Transverse colon (tissue), 4 donors: ENCODE data around the gene VAC14. TPM values are rescaled to one million over a fixed set of nuclear protein-coding genes. Genes with fewer than 3 reads are reported as not detected.
"Not testable (repeated sequence)": the region's sequence is repeated elsewhere in the genome, so short reads cannot be mapped to it uniquely, and the experiment has no call there.

Experiments used
- DNase-seq: peaks from one replicate; pipeline ENCODE4 v3.0.0-alpha.2; 2019
- H3K27ac ChIP-seq, 4 donors: fragments of 200-600 bp; sonication (generic); 2 replicates each; pipeline ENCODE4 v1.5.1; 2016 to 2018; ENCODE audit warnings: inconsistent platforms in 4 of 4
- H3K27me3 ChIP-seq: fragments of 200-600 bp; sonication (generic); 2 replicates; pipeline ENCODE4 v1.5.1; 2017; ENCODE audit warnings: inconsistent platforms
- H3K36me3 ChIP-seq, 4 donors: fragments of 200-600 bp; sonication (generic); 2 replicates each; pipeline ENCODE4 v1.5.1; 2017 to 2019; ENCODE audit warnings: inconsistent platforms in 4 of 4
- H3K4me1 ChIP-seq, 4 donors: fragments of 200-600 bp; sonication (generic); 2 replicates each; pipeline ENCODE4 v1.5.1; 2017 to 2020; ENCODE audit warnings: inconsistent platforms in 4 of 4
- H3K4me3 ChIP-seq, 4 donors: fragments of 200-600 bp; sonication (generic); 1 replicate in 1 of 4; 2 replicates in 3 of 4; pipeline versions ENCODE4 v1.5.1 to v1.6.1; 2017 to 2019; ENCODE audit warnings: inconsistent platforms in 4 of 4
- H3K9me3 ChIP-seq, 2 donors: fragments of 200-600 bp; sonication (generic); 2 replicates each; pipeline ENCODE4 v1.5.1; 2017 to 2019; ENCODE audit warnings: inconsistent platforms in 2 of 2
- CTCF ChIP-seq, 5 experiments: fragments of 200-600 bp in 3 of 5; fragments of 450-650 bp in 2 of 5; sonication (generic) in 3 of 5; IDR thresholded peaks; 1 replicate in 2 of 5; 2 replicates in 3 of 5; pipeline ENCODE4 v1.5.1; 2016 to 2017; ENCODE audit warnings: antibody characterized with exemption in 5 of 5, inconsistent platforms in 3 of 5, mild to moderate bottlenecking in 2 of 5, moderate library complexity in 1 of 5
- EP300 ChIP-seq: sonication (generic); formaldehyde crosslinking; IDR thresholded peaks from one replicate; pipeline ENCODE4 v1.6.1; 2017; ENCODE audit warnings: antibody characterized with exemption, low read depth
- POLR2A ChIP-seq: fragments of 450-650 bp; IDR thresholded peaks from one replicate; pipeline ENCODE4 v1.6.1; 2016; ENCODE audit warnings: antibody characterized with exemption, mild to moderate bottlenecking, moderate library complexity
- POLR2AphosphoS5 ChIP-seq, 3 donors: sonication (generic); formaldehyde crosslinking; IDR thresholded peaks; one replicate each; pipeline ENCODE4 v1.6.1; 2016; ENCODE audit warnings: antibody characterized with exemption in 3 of 3
- WGBS, 2 donors: methylation state at CpG; one replicate each; pipeline ENCODE4 v1.1.5; 2018; ENCODE audit warnings: low coverage in 1 of 2; 5-methylcytosine and 5-hydroxymethylcytosine counted together
- in situ Hi-C, 4 donors: fragments of 200-750 bp; cut with MboI; loops; one replicate each; pipeline versions ENCODE4 v1.15.0 to v1.15.1; 2017; ENCODE audit warnings: low sequenced_read_pairs in 3 of 4, low pct_ligation_motif_present in 1 of 4, low pct_unique_long_range_greater_than_20kb in 1 of 4
- intact Hi-C: fragments of 100-400 bp; cut with DNase I; formaldehyde crosslinking; loops from one replicate; pipeline ENCODE4 v1.15.1; 2023; ENCODE audit warnings: low total_unique reads
- total RNA-seq, 4 donors: library from RNA; depleted of rRNA; stranded (reverse); fragments of >200 nt; gene quantifications; one replicate each; pipeline ENCODE4 v1.1.0, GENCODE V29; 2016

Gene VAC14
- total RNA-seq: 100 to 1,000 TPM in 1 of 4 donors, 10 to 100 TPM in 3; 37.2 to 270 (median 64.3) TPM

- H3K9me3 ChIP-seq: no peaks in the 10 kb centered on the region
- H3K27me3 ChIP-seq: no peaks in the 10 kb centered on the region
- WGBS, 2 donors: 1% methylated on average over 47 of the region's 64 CpGs; no CpG with 5 or more reads in 1 of the 2 donors
- intact Hi-C loops: no loop called here
- H3K36me3 ChIP-seq: no peaks in the 10 kb centered on the region
- H3K4me3 ChIP-seq: peak within 1 kb of the TSS; percentile 80 to 96 (median 90)
- peaks cover 10 to 21% (median 13%) of the 10 kb centered on the region in 4 donors for H3K4me1 ChIP-seq
- TF ChIP-seq POLR2A (peak; percentile 60), POLR2AphosphoS5 (IDR thresholded peaks at IDR 0.05) (peak; percentile 72 to 89 (median 76)), EP300 (no peak), CTCF (IDR thresholded peaks at IDR 0.05) (no peak)
- peak within 1 kb of the TSS; percentile 72 to 81 (median 74) for H3K27ac ChIP-seq
- in situ Hi-C loops: no loop called here
- peak; percentile 98 for DNase-seq
These were observed at the start of gene VAC14 for GRCh38 chr16:70800781-70801480. TSS of gene VAC14 (minus strand) at chr16:70801158. CDS start at chr16:70800900, 258 bp downstream.

- H3K4me1 ChIP-seq, H3K9me3 ChIP-seq, DNase-seq, H3K36me3 ChIP-seq, H3K4me3 ChIP-seq, H3K27me3 ChIP-seq, H3K27ac ChIP-seq, intact Hi-C loops, in situ Hi-C loops: not testable (repeated sequence)
- WGBS, 2 donors: 84% methylated on average over 2 of the region's 4 CpGs; no CpG with 5 or more reads in 1 of the 2 donors
These were observed 22.6 kb upstream of the VAC14 start for GRCh38 chr16:70823498-70824118.

- H3K27me3 ChIP-seq, H3K9me3 ChIP-seq, H3K4me1 ChIP-seq, DNase-seq, H3K4me3 ChIP-seq, in situ Hi-C loops, intact Hi-C loops, H3K36me3 ChIP-seq, H3K27ac ChIP-seq: not testable (repeated sequence)
- WGBS, 2 donors: no CpG with 5 or more reads among the region's 2 CpGs
These were observed 21.8 kb upstream of the VAC14 start for GRCh38 chr16:70822734-70823133.

- H3K36me3 ChIP-seq, in situ Hi-C loops, H3K27ac ChIP-seq, H3K4me1 ChIP-seq, H3K4me3 ChIP-seq, DNase-seq, H3K9me3 ChIP-seq, H3K27me3 ChIP-seq, intact Hi-C loops: not testable (repeated sequence)
- WGBS, 2 donors: 78% methylated on average over 5 of the region's 13 CpGs; no CpG with 5 or more reads in 1 of the 2 donors
These were observed 17.1 kb upstream of the VAC14 start for GRCh38 chr16:70818088-70818487.

- no peak overlapping the region for H3K27ac ChIP-seq
- TF ChIP-seq EP300 (no peak), CTCF (IDR thresholded peaks at IDR 0.05) (no peak)
- peaks cover 5% of the 10 kb centered on the region for H3K27me3 ChIP-seq
- no peaks in the 10 kb centered on the region for H3K9me3 ChIP-seq
- no peaks in the 10 kb centered on the region for H3K36me3 ChIP-seq
- no peak for DNase-seq
- WGBS, 2 donors: 65 to 90% methylated on average over 2 to 9 of the region's 9 CpGs
- no peak overlapping the region for H3K4me3 ChIP-seq
- H3K4me1 ChIP-seq: no peaks in the 10 kb centered on the region
- intact Hi-C loops (no loop called here), in situ Hi-C loops (no loop called here)
These were observed 8.6 kb upstream of the VAC14 start for GRCh38 chr16:70809392-70810060.
